NK-92 (cell line): ENCODE measurements around the gene CDC14A.
"Not testable (repeated sequence)": the region's sequence is repeated elsewhere in the genome, so short reads cannot be mapped to it uniquely, and the experiment has no call there.

Source experiments
- DNase-seq: peaks from one replicate; lab custom pipeline; 2025; ENCODE audit not compliant: unreplicated experiment; lab: John Stamatoyannopoulos, UW

CDC14A gene, protein sequence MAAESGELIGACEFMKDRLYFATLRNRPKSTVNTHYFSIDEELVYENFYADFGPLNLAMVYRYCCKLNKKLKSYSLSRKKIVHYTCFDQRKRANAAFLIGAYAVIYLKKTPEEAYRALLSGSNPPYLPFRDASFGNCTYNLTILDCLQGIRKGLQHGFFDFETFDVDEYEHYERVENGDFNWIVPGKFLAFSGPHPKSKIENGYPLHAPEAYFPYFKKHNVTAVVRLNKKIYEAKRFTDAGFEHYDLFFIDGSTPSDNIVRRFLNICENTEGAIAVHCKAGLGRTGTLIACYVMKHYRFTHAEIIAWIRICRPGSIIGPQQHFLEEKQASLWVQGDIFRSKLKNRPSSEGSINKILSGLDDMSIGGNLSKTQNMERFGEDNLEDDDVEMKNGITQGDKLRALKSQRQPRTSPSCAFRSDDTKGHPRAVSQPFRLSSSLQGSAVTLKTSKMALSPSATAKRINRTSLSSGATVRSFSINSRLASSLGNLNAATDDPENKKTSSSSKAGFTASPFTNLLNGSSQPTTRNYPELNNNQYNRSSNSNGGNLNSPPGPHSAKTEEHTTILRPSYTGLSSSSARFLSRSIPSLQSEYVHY

DNA sequence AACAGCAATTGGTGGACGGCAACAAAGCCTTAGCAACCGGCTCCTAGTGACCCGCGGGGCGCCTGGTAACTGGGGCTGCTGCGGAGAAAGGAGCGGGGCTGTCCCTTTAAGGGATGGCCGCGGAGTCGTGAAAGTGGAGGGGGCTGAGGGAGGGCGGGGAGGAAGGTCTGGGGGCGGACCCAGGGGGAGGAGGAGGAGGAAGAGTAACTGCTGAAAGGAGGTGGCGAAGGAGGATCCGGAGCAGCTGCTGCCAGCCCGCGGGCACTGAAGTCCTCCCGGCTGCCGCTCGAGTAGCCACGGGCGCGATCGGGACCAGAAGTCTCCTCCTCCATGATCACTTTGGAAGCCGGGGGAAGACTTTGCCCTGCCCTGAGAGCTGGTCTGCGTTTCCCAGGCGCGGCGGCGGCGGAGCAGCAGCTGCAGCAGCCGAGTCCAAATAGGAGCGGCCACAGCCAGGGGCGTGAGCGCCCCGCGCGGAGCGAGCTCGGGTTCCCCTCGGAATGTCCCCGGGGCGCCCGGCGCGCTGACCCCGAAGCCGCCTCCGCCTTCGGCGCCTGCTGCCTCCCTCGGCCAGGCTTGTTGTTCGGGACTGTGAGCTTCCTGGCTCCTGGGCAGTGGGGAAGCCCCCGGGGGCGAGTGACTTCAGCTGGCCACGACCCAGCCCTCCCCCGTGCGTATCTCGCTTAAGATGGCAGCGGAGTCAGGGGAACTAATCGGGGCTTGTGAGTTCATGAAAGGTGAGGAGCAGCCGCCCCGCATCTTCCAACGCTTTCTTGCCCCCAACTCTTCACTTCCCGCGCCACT, at the start of gene CDC14A:
Gene CDC14A, plus strand, starts transcription at position 240 of the 804 bp plus-strand sequence. Its CDS starts 449 bp downstream, at position 689.
- DNase-seq: peak; percentile 45

DNA sequence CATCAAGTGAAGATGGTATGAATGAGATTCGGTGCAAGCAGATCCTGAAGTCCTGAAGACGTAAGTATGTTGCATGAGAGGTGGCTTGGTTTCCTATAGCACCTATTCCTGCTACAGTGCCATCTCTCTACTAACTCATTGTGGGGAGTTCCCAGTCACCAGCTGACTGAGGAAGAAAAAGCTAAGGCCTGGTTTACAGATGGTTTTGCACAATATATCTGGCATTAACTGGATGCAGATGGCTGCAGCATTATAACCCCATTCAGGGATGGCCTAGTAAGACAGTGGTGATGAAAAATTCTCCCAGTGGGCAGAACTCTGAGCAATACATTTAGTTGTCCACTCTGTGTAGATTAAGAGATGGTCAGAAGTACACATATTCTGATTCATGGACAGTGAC, 49.6 kb upstream of the CDC14A start:
- no peak for DNase-seq

DNA sequence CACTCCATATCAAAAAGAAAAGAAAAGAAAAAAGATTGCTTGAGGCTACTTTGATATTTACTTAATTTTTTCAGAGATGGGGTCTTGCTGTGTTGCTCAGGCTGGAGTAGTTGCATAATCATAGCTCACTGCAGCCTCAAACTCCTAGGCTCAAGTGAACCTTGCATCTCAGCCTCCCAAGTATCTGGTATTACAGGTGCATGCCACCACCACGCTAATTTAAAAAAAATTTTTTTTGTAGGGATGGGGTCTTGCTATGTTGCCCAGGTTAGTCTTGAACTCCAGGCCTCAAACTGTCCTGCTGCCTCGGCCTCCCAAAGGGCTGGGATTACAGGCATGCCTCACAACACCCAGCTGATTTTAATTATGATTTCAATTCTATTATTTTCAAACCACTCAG, 48.1 kb upstream of the CDC14A start:
- DNase-seq: no peak

DNA sequence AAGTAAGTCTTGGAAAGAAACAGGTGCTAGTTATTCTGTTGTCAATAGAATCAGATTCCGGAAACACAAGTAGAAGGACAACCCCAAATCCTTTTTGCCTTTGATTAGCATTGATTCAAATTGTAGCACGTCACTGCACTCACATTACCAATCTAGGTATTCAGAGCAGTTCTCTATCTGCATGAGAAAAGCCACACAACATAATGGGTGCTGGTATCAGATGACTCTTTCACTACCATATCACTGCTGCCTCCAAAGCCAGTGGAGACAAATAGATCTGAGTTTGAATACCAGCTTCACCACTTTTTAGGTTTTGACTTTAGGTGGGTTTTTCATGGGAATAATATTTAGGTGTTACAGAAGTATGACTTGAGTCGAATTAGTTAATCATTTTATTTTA, 47.4 kb upstream of the CDC14A start:
- no peak for DNase-seq

DNA sequence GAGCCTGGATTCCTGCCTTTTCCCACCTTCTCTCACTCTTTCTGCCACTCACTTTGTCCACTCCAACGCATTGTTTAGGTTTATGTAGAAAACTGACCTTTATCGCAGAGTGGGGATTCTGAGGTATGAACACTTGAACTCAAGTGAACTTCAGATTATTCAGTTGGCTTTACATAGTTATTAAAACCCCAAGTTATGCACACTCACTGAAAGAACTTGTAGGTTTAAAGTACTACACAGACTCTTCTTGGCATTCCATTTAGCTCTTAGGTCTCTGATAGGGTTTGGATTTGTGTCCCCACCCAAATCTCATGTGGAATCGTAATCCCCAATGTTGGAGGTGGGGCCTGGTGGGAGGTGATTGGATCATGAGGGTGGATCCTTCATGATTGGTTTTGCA, 46.4 kb upstream of the CDC14A start:
- no peak for DNase-seq

DNA sequence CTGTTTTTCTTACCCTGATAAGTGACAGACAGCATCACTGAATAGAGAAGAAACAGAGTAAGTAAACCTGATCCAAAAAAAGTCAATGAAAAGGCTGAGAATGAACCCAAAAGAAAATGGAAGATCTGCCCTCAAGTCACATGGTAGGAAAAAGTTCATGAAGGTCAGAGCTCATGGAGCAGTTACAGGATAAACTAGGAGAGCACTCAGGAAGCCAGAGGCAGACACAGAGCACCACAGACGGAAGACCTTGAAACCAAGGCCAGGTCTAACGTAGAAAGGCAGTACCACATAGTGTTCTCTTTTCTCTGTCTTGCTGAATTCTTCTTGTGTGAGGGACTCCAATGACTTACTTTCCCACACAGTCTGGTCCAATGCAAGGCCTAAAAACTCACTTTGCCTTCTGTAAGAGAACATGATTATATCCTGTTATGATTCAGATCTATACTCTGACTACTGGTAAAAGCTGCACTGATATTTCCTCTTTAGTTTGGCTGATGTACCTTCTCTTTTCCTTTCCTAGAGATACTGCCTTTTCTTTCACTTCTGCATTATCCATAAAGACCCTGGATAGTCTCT, 45.5 kb upstream of the CDC14A start:
- no peak for DNase-seq

DNA sequence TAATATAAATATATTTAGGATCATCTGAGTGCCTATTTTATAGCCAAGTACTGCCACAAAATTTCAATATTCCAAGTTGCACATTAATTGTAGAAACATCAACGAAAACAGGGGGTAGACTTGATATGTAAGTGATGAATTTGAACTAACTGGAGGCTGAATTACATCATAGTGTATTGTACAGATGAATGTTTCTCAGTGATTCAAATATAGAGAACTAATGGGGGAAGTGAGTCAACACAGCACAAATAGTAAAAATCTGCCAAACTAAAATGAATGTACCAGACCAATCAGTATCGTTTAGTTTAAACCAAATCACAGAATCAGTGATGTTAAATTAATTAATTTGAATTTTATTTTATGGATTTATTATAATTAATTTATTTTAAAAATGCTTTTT, 43.5 kb upstream of the CDC14A start:
- DNase-seq: no peak

DNA sequence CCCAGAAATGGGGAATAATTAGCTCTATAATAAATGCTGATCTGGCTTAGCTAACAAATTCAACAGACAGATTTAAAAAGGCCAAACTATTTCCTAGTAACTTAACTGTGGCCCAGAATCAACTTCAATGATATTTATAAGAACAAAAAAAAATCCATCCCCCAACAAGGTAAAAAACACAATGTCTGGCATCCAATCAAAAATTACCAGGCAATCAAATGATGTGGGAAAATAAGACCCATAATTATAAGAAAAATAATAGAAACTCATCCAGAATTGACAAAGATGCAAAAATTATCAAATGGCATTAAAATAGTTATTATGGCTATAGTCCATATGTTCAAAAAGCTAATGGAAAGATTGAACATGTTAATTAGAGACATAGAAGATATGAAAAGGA, 42.4 kb upstream of the CDC14A start:
- DNase-seq: no peak

DNA sequence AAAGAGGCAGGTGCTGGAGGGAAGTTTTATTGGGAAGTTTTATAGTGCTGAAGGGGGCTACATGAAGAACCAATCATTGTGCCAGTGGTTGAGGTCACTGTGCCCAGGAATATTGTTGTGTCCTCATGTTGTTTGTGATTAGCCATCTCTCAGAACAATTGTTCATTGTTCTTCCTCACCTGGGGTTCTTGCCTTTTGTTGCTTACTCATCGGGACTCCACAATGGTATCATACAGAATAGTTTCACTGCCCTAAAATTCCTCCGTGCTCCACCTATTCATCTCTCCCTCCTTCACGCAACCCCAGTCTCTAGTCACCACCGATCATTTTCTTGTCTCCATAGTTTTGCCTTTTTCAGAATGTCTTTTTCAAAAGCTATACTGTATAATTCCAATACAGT, 38.9 kb upstream of the CDC14A start:
- DNase-seq: no peak

DNA sequence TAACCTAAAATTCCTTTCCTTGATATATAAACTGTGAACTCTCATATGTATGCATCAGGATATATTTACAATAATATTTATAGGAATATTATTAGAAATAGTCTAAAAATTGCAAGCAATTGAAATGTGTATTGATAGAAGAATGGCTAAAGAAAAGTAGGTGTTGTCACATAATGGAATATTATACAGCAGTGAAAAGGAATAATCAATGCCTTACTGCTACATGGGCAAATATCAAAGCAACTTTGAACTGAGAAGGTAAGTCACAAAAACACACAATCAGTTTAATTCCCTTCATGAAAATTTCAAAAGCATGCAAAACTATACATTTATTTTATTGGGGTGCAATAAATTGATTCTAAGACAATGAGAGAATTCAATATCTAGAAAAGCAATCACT, 35.7 kb upstream of the CDC14A start:
- no peak for DNase-seq

DNA sequence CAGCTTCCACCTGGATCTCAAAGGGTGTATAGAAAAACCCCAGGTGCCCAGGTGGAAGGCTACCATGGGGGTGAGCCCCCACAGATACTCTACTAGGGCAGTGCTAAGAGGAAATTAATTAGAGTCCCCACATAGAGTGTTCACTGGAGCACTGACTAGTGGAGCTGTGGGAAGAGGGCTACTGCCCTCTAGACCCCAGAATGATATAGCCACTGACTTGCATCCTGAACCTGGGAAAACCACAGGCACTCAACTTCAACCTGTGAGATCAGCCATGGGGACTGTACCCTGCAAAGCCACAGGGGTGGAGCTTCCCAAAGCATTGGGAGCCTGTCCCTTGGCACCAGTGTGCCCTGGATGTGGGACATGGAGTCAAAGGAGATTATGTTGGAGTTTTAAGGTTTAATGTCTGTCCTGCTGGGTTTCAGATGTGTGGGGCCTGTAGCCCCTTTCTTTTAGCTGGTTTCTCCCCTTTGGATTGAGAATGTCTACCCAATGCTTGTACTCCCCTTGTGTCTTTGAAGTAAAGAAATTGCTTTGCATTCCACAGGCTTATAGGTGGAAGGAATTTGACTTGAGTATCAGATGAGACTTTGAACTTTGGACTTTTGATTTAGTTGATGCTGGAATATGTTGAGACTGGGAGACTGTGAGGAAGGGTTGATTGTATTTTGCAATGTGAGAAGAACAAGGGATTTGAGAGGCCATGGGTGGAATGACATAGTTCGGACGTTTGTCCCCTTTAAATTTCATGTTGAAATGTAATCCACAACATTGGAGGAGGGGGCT, 31.8 kb upstream of the CDC14A start:
- no peak for DNase-seq

DNA sequence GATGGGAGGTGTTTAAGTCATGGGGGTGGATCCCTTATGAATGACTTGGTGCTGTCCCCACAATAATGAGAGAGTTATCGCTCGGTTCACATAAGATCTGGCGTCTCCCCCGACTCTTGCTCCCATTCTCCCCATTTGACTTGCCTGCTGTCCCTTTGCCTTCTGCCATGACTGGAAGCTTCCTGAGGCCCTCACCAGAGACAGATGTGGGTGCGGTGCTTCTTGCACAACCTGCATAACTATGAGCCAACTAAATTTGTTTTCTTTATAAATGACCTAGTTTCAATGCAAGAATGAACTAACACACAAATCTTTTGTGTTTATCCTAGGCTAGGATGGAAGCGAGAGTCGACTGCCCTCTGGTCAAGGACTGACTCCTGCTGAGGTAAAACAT, 31.2 kb upstream of the CDC14A start:
- no peak for DNase-seq

DNA sequence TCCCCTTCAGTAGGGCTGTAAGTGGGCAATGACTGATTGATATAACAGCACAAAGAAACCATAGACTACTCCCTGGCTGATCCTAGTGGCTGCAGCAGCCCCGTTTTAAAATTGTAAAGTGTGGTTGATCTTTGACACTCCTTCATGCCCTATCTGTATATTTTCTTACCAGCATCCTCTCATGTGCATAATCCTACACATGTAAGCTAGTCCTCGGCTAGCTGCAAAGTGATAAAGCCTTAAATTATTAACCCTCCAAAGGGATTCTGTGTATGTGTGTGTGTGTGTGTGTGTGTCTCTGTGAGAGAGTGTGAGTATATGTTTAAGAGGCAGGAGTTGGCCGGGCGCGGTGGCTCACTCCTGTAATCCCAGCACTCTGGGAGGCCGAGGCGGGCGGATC, 30.8 kb upstream of the CDC14A start:
- DNase-seq: no peak

DNA sequence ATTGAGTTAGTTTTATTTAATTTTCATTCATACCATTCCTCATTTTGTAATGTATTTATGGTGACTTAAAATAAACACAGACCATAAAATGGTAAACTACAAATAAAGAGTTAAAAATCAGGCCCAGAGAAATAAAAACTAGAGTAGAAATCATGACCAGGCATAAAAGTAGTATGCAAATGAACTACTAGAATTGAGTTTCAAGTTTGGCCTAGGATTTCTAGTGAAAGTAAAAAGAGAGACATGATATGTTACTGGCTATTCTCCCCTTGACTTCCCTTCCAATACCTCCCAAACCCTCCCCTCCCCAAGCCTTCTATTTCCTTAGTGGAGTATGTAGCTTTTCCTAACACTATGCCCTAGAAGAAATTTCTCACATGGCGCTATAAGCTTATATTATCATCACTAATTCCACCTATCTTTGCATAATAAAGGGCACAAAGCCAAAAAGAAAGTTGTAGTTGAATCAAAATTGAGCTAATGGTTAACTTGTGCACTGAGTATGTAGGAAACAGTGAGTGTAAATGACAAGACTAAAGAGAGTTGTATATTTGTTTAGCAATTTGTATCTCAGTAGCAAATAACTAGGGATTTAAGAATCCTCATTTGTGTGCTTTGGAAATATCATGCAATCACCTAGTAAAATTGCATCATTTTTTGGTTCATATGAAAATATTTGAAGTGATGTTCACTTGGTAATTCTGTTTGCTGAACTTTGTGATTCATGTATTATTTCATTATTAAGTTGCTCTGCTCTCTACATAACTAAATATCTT, 29.7 kb upstream of the CDC14A start:
- no peak for DNase-seq

DNA sequence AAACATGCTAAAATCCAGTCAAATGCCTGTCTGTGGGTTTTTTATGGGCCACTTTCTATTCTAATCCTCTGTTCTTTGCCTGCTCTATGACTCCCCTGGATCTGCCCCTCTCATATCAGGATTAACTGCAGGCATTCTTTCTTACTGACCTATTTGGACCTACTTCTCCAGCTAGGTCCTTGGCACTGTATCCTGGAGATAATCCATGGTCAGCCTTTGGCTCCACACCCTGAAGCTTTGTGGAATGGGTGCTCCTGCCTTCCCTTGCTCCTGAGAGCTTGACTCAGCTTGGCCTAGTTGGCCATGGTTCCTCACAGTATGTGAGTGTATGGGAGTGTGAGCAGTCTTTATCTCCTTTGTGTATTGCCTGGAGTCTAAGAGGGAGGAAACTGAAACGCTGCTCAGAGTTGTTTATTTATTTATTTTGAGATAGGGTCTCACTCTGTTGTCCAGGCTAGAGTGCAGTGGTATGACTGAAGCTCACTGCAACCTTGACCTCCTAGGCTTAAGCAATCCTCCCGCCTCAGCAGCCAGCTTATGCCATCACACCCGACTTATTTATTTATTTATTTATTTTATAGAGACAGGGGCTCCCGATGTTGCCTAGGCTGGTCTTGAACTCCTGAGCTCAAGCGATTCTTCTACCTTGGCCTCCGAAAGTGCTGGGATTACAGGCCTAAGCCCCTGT, 28.7 kb upstream of the CDC14A start:
- DNase-seq: no peak

DNA sequence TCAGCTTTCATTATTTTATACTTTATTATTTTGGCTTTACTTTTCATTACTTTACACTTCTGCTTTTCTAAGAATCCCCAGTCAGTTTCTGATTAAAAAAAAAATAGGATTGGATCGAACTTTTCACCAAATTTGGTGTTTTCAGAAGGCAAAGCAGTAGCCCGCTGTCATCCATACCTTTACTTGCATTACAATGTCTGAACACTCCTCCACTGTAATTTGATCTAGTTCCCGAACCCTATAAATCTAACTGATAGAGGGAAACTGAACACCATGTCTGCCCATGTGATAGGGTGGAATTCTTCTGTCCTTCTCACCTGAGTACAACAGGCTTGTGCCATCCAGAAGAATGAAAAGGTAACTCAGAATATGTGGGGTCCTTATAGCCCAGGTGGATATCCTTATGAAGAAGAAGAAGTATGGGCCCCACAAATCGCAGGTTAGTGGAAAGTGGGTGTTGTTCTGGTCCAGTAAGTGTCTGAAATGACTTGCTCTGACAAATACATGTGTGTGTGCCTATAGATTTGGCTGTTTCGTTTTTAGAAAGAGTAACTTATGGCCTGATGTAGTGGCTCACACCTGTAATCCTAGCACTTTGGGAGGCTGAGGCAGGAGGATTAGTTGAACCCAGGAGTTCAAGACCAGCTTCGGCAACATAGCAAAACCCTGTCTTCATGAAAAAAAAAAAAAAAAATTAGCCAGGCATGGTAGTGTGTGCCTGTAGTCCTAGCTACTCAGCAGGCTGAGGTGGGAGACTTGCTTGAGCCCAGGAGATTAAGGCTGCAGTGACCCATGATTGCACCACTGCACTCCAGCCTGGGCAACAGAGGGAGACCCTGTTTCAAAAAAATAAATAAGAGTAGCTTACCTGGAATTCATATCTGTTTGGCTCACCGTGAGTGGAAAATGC, 26.6 kb upstream of the CDC14A start:
- no peak for DNase-seq

DNA sequence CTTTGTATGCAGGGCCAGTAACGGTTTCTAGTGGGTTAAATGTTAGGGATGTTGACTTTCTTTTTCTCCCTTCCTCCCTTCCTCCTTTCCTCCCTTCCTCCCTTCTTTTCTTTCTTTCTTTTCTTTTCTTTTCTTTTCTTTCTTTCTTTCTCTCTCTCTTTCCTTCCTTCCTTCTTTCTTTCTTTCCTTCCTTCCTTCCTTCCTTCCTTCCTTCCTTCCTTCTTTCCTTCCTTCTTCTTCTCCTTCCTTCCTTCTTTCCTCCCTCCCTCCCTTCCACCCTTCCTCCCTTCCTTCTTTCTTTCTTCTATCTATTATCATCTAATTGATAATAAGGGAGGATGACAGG, 26.0 kb upstream of the CDC14A start:
- not testable (repeated sequence) for DNase-seq

DNA sequence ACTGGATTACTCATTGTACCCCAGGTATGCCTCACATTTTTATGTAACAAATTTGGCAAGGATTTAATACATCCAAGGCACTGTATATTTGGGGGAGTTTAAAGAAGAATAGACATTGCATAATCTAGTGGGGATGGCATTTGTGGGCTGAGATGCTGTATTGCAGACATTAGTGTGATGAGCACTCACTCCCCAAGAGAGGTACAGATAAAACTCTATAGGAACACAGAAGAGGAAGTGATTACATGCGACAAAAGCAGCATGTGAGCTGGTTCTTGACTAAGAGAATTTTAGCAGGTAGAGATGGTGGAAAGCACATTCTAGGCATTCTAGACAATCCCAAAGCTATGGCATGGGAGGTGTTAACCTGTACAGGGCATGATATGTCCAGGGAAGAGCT, 24.2 kb upstream of the CDC14A start:
- no peak for DNase-seq

DNA sequence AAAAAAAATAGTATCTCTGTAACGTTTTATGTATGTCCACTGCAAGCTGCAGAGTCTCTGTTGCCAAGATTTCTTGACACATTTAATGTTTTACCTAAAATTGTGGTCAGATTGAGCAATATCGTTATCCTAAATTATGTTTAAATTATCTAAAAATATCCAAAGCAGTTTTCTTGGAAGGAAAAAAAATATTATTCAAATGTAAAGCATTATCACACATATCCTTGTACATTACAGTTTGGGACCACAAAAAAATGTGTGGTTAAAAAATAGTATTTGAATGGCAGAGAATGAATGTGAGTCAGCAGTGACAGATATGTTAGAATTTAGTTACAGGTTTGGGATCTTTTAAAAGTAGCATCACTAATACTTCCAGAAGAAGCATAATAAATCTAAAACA, 21.2 kb upstream of the CDC14A start:
- not testable (repeated sequence) for DNase-seq
